H1 (cell line): ENCODE data around the gene KIZ. TPM values are rescaled to one million over a fixed set of nuclear protein-coding genes. Genes with fewer than 3 reads are reported as not detected.

Experiments
- CHD1 ChIP-seq: IDR thresholded peaks from 2 replicates; pipeline ENCODE4 v1.6.1; 2012; ENCODE audit warnings: low read depth, low read length, improper control_type of control experiment
- RNF2 ChIP-seq: fragments of 200-900, 300-1000 bp; sonication (generic); IDR thresholded peaks from 2 replicates; pipeline ENCODE4 v1.7.1; 2016; ENCODE audit warnings: borderline replicate concordance, low read depth, mild to moderate bottlenecking, antibody characterized with exemption, low read length; ENCODE audit not compliant: poor library complexity, severe bottlenecking; ENCODE audit errors: missing control alignments
- polyA plus RNA-seq, 7 experiments: library from polyadenylated mRNA; depleted of rRNA in 3 of 7; stranded (reverse) in 5 of 7; unstranded in 2 of 7; fragments of >200 nt in 5 of 7; fragments of 200-250 nt in 2 of 7; gene quantifications; 1 replicate in 5 of 7; 2 replicates in 1 of 7; 4 replicates in 1 of 7; pipeline versions ENCODE4 v1.2.1 to v1.2.3, GENCODE V29; 2011 to 2013; ENCODE audit warnings: missing spikeins in 2 of 7, mixed read lengths in 2 of 7
- total RNA-seq: library from RNA; stranded (reverse); fragmentation: NEBNext Ultra II Directional; extraction: Animal tissue kit (Norgen Biotek cat#: 25700); gene quantifications from 2 replicates; pipeline ENCODE4 v1.2.1, GENCODE V29; 2021

Gene KIZ
- total and polyA plus RNA-seq, 2 of the 8 experiments (the other 6 are each of a cell fraction or from before 2014, with no cell fraction given) = 13.0 to 51.7 TPM

- TF ChIP-seq CHD1 = no peak
- no peak for TF ChIP-seq RNF2
Observed at GRCh38 chr20:21087862-21088540, 37.9 kb upstream of the KIZ start (continued).
